ENCODE results near the gene KLHL29. TPM values are rescaled to one million over a fixed set of nuclear protein-coding genes. Genes with fewer than 3 reads are reported as not detected.

KLHL29 gene
- total RNA-seq, 6 experiments from 2014 or later: 1.2 to 10.2 (median 6.4) TPM

- Histone ChIP-seq H3K27me3 (no peaks in the 10 kb centered on the region), H3K4me1 (no peaks in the 10 kb centered on the region), H3K36me3 (no peaks in the 10 kb centered on the region), H3K27ac (no peak overlapping the region), H3K4me3 (no peak overlapping the region), H3K9me3 (no peaks in the 10 kb centered on the region)
- no peak for ATAC-seq
- intact Hi-C loops (cut with DNase I): no loop called here
- peak in 1 of 3 donors; percentile 41 for DNase-seq
- no peak for TF ChIP-seq POLR2A (IDR thresholded peaks at IDR 0.05)
- no peak for TF ChIP-seq CTCF (IDR thresholded peaks at IDR 0.05)
- whole genome bisulfite sequencing (ENCODE audit: insufficient coverage, low coverage, low lambda C conversion rate, missing lambda C conversion rate): 87% methylated on average over 18 of the region's 24 CpGs
These were observed 310.4 kb downstream of the KLHL29 start for GRCh38 chr2:23695214-23695889.

- no peaks in the 10 kb centered on the region for H3K4me1 ChIP-seq
- TF ChIP-seq CTCF (IDR thresholded peaks at IDR 0.05) (no peak), POLR2A (IDR thresholded peaks at IDR 0.05) (no peak)
- intact Hi-C loops (cut with DNase I): no loop called here
- no peaks in the 10 kb centered on the region for H3K9me3 ChIP-seq
- no peak overlapping the region for H3K27ac ChIP-seq
- WGBS (ENCODE audit: insufficient coverage, low coverage, low lambda C conversion rate, missing lambda C conversion rate): 81% methylated on average over 6 of the region's 32 CpGs
- H3K36me3 ChIP-seq: no peaks in the 10 kb centered on the region
- H3K27me3 ChIP-seq: no peaks in the 10 kb centered on the region
- no peak overlapping the region for H3K4me3 ChIP-seq
- DNase-seq (peak in 1 of 3 donors; percentile 27), ATAC-seq (no peak)
These were observed 311.1 kb downstream of the KLHL29 start for GRCh38 chr2:23695890-23696751.

GRCh38 chr2:23696752-23697045, 311.7 kb downstream of the KLHL29 start:
- intact Hi-C loops (cut with DNase I): no loop called here
- Histone ChIP-seq H3K9me3 (no peaks in the 10 kb centered on the region), H3K36me3 (no peaks in the 10 kb centered on the region), H3K27me3 (no peaks in the 10 kb centered on the region), H3K27ac (no peak overlapping the region), H3K4me1 (no peaks in the 10 kb centered on the region), H3K4me3 (no peak overlapping the region)
- WGBS (ENCODE audit: insufficient coverage, low coverage, low lambda C conversion rate, missing lambda C conversion rate): no CpG with 5 or more reads among the region's 5 CpGs
- ATAC-seq (no peak), DNase-seq (no peak)
- TF ChIP-seq CTCF (IDR thresholded peaks at IDR 0.05) (no peak), POLR2A (IDR thresholded peaks at IDR 0.05) (no peak)

GRCh38 chr2:23697256-23698075, 312.5 kb downstream of the KLHL29 start:
- no peaks in the 10 kb centered on the region for H3K9me3 ChIP-seq
- intact Hi-C loops (cut with DNase I): no loop called here
- DNase-seq (no peak), ATAC-seq (no peak)
- no peak overlapping the region for H3K27ac ChIP-seq
- no peaks in the 10 kb centered on the region for H3K4me1 ChIP-seq
- no peak for TF ChIP-seq CTCF (IDR thresholded peaks at IDR 0.05)
- no peak for TF ChIP-seq POLR2A (IDR thresholded peaks at IDR 0.05)
- no peaks in the 10 kb centered on the region for H3K36me3 ChIP-seq
- H3K27me3 ChIP-seq: no peaks in the 10 kb centered on the region
- WGBS (ENCODE audit: insufficient coverage, low coverage, low lambda C conversion rate, missing lambda C conversion rate): 63% methylated on average over 7 of the region's 12 CpGs
- H3K4me3 ChIP-seq: no peak overlapping the region
